K562 (cell line): Measurements from ENCODE around the gene PTPRT. TPM values are rescaled to one million over a fixed set of nuclear protein-coding genes. Genes with fewer than 3 reads are reported as not detected.

Source experiments
- ATAC-seq: fragments of 200-7000 bp; cut with Tn5 transposase; 3 replicates; pipeline ENCODE4 v1.9.1; 2020; ENCODE audit warnings: moderate library complexity
- BruUV-seq: library from RNA; stranded (reverse); fragments of 400-500 nt; replicated peaks from 2 replicates; lab custom pipeline; 2021; lab: Mats Ljungman, UMichigan
- CTCF ChIA-PET: fragments of 300-600 bp; formaldehyde crosslinking; extraction: SDS; loops from one replicate; lab custom pipeline; 2021; ENCODE audit warnings: low intra/inter-chr PET ratio; lab: Yijun Ruan, JAX
- POLR2A ChIA-PET: fragments of 300-600, 350-650 bp; sonication (Branson Sonifier 250); formaldehyde crosslinking; extraction: SDS; loops from one replicate; lab custom pipeline; 2021; ENCODE audit warnings: antibody characterized with exemption, inconsistent platforms; lab: Yijun Ruan, JAX
- DNase-seq, 4 experiments: peaks; one replicate each; pipeline versions ENCODE4 v3.0.0 to v3.0.0-alpha.2; 2011 to 2018; ENCODE audit warnings: low spot score in 3 of 4, mixed read lengths in 3 of 4; ENCODE audit errors: extremely low read depth in 1 of 4
- FAIRE-seq: peaks from 2 replicates; lab custom pipeline; 2011; peaks lifted over from hg19 to GRCh38; lab: Jason Lieb, UNC
- H2AFZ ChIP-seq: 2 replicates; pipeline ENCODE4 v1.6.0; 2011; ENCODE audit warnings: low read depth, low read length, control low read depth, inconsistent platforms
- H3K27ac ChIP-seq: fragments of 200-600 bp; 3 replicates; pipeline ENCODE4 v1.8.0; 2011; ENCODE audit warnings: low read depth, mild to moderate bottlenecking, control low read depth, inconsistent platforms, low read length, moderate library complexity, mixed read lengths; ENCODE audit errors: extremely low read depth
- H3K27me3 ChIP-seq, 2 experiments: fragments of 300-600 bp in 1 of 2; 2 replicates in 1 of 2; 3 replicates in 1 of 2; pipeline versions ENCODE4 v1.6.0 to v1.8.0; 2011; ENCODE audit warnings: inconsistent platforms in 2 of 2, low read length in 2 of 2, mild to moderate bottlenecking in 1 of 2, mixed read lengths in 1 of 2, moderate library complexity in 1 of 2; ENCODE audit not compliant: control insufficient read depth in 2 of 2, insufficient read depth in 2 of 2
- H3K36me3 ChIP-seq: fragments of 300-600 bp; 3 replicates; pipeline ENCODE4 v1.8.0; 2011; ENCODE audit warnings: mild to moderate bottlenecking, low read length, inconsistent platforms; ENCODE audit not compliant: control insufficient read depth, insufficient read depth
- H3K4me1 ChIP-seq, 2 experiments: fragments of 200-600 bp in 1 of 2; replicated peaks in 1 of 2; 2 replicates in 1 of 2; 3 replicates in 1 of 2; pipeline versions ENCODE4 v1.5.1 to v1.8.0; 2011; ENCODE audit warnings: inconsistent platforms in 2 of 2, low read length in 2 of 2, mild to moderate bottlenecking in 1 of 2, mixed read lengths in 1 of 2, moderate library complexity in 1 of 2; ENCODE audit not compliant: control insufficient read depth in 2 of 2, insufficient read depth in 2 of 2
- H3K4me2 ChIP-seq: 2 replicates; pipeline ENCODE4 v1.6.1; 2011; ENCODE audit warnings: low read length, control low read depth, inconsistent platforms, mixed read lengths; ENCODE audit not compliant: insufficient read depth
- H3K4me3 ChIP-seq: fragments of 200-600 bp; sonication (generic), shearing (Covaris generic); 2 replicates; pipeline ENCODE4 v1.5.1; 2016; ENCODE audit warnings: control low read depth, inconsistent platforms
- H3K79me2 ChIP-seq: fragments of 200-600 bp; 3 replicates; pipeline ENCODE4 v1.8.0; 2011; ENCODE audit warnings: low read length, inconsistent platforms; ENCODE audit not compliant: control insufficient read depth, insufficient read depth
- H3K9ac ChIP-seq, 2 experiments: 2 replicates each; pipeline versions ENCODE4 v1.6.0 to v1.6.1; 2011; ENCODE audit warnings: low read depth in 2 of 2, low read length in 2 of 2, control low read depth in 1 of 2, inconsistent platforms in 1 of 2, mild to moderate bottlenecking in 1 of 2, mixed read lengths in 1 of 2; ENCODE audit not compliant: insufficient read depth in 1 of 2
- H3K9me1 ChIP-seq: one replicate; pipeline ENCODE4 v1.6.0; 2011; ENCODE audit warnings: inconsistent platforms, mild to moderate bottlenecking, low read length, moderate library complexity; ENCODE audit not compliant: control insufficient read depth, insufficient read depth
- H3K9me3 ChIP-seq: replicated peaks from 2 replicates; pipeline ENCODE4 v1.5.1; 2011; ENCODE audit warnings: low read depth, low read length, inconsistent platforms; ENCODE audit not compliant: control insufficient read depth, insufficient read depth
- H4K20me1 ChIP-seq: replicated peaks from 2 replicates; pipeline ENCODE4 v1.6.1; 2011; ENCODE audit warnings: low read length, inconsistent platforms, mixed read lengths; ENCODE audit not compliant: control insufficient read depth, insufficient read depth
- ARID3B ChIP-seq: fragments of 250-450 bp; sonication (Bioruptor Pico); IDR thresholded peaks from 2 replicates; pipeline ENCODE4 v1.4.0; 2020; ENCODE audit warnings: borderline replicate concordance
- ATF1 ChIP-seq, 2 experiments: fragments of 450-650 bp in 1 of 2; IDR thresholded peaks; 2 replicates each; pipeline ENCODE4 v1.6.1; 2016; ENCODE audit warnings: missing compliant biosample characterization in 1 of 2, missing genetic modification characterization in 1 of 2
- CREM ChIP-seq: IDR thresholded peaks from 2 replicates; pipeline ENCODE4 v1.6.1; 2014; ENCODE audit warnings: antibody characterized with exemption, low read depth
- FOXJ2 ChIP-seq: fragments of 200-800 bp; sonication (Bioruptor generic); IDR thresholded peaks from 2 replicates; pipeline ENCODE4 v1.6.1; 2016; ENCODE audit warnings: missing genetic modification characterization, missing compliant biosample characterization
- GABPA ChIP-seq: fragments of 200-800 bp; sonication (Bioruptor generic); conservative IDR thresholded peaks from 2 replicates; pipeline ENCODE4 v1.6.1; 2016; ENCODE audit warnings: low read depth, missing genetic modification characterization, missing compliant biosample characterization
- GATAD2B ChIP-seq: fragments of 450-650 bp; IDR thresholded peaks from 2 replicates; pipeline ENCODE4 v1.6.1; 2017; ENCODE audit warnings: mild to moderate bottlenecking, borderline replicate concordance
- IRF1 ChIP-seq: sonication (generic); formaldehyde crosslinking; IDR thresholded peaks from 2 replicates; pipeline ENCODE4 v1.8.0; 2022; ENCODE audit warnings: missing genetic modification reagents, mild to moderate bottlenecking, borderline replicate concordance
- MCM5 ChIP-seq: fragments of 450-650 bp; IDR thresholded peaks from 2 replicates; pipeline ENCODE4 v1.6.1; 2016; ENCODE audit warnings: low read depth
- POLR2H ChIP-seq: IDR thresholded peaks from 2 replicates; pipeline ENCODE4 v1.6.1; 2016; ENCODE audit warnings: missing genetic modification characterization, low read depth, mild to moderate bottlenecking, control low read depth, missing compliant biosample characterization, moderate library complexity
- RBM39 ChIP-seq: fragments of 200-400 bp; formaldehyde crosslinking; optimal IDR thresholded peaks from 2 replicates; pipeline ENCODE3; 2018; ENCODE audit warnings: low read depth, low read length
- SUPT5H ChIP-seq: fragments of 450-650 bp; IDR thresholded peaks from 2 replicates; pipeline ENCODE4 v1.6.1; 2016
- TCF7 ChIP-seq: sonication (generic); IDR thresholded peaks from 2 replicates; pipeline ENCODE4 v1.6.1; 2016; ENCODE audit warnings: antibody characterized with exemption, borderline replicate concordance
- TSHZ1 ChIP-seq: fragments of 250-450 bp; sonication (Bioruptor Pico); IDR thresholded peaks from 2 replicates; pipeline ENCODE4 v1.4.0; 2020; ENCODE audit warnings: mild to moderate bottlenecking, moderate library complexity
- ZBTB7A ChIP-seq: IDR thresholded peaks from 2 replicates; pipeline ENCODE4 v1.6.1; 2011; ENCODE audit warnings: low read depth, mild to moderate bottlenecking, low read length, moderate library complexity, borderline replicate concordance; ENCODE audit not compliant: control insufficient read depth
- ZNF512 ChIP-seq: IDR thresholded peaks from 2 replicates; pipeline ENCODE4 v1.6.1; 2016; ENCODE audit warnings: missing genetic modification characterization, missing compliant biosample characterization
- WGBS: fragments of 100-300 bp; shearing (Covaris generic); methylation state at CpG from one replicate; pipeline ENCODE4 v1.1.6; 2016; ENCODE audit warnings: low coverage, mixed read lengths; ENCODE audit not compliant: insufficient coverage; ENCODE audit errors: missing lambda C conversion rate; 5-methylcytosine and 5-hydroxymethylcytosine counted together
- in situ Hi-C: fragments of 300-500 bp; cut with MboI; formaldehyde crosslinking; loops from 4 replicates; pipeline ENCODE4 v1.15.0; 2018; ENCODE audit warnings: inconsistent platforms, mixed read lengths
- intact Hi-C: fragments of 100-400 bp; cut with micrococcal nuclease; formaldehyde crosslinking; loops from 2 replicates; pipeline ENCODE4 v1.14.2; 2022
- polyA plus RNA-seq, 8 experiments: library from polyadenylated mRNA; depleted of rRNA in 4 of 8; stranded (reverse) in 5 of 8; unstranded in 3 of 8; fragments of >200 nt; fragmentation: Nextera tagmentation in 2 of 8; fragmentation: Illumina TruSeq in 1 of 8; extraction: Ambion mirVana in 2 of 8; extraction: Trizol in 1 of 8; gene quantifications; 2 replicates each; pipeline versions ENCODE4 v1.2.1 to v1.2.3, GENCODE V29; 2011 to 2014; ENCODE audit warnings: inconsistent platforms in 1 of 8, missing spikeins in 1 of 8
- total RNA-seq, 7 experiments: library from RNA; depleted of rRNA in 6 of 7; stranded (reverse); fragments of >200 nt in 6 of 7; fragmentation: Illumina TruSeq in 2 of 7; extraction: Trizol in 2 of 7; gene quantifications; 2 replicates each; pipeline versions ENCODE4 v1.2.1 to v1.2.3, GENCODE V29; 2011 to 2021; ENCODE audit warnings: low replicate concordance in 1 of 7

PTPRT gene
- total and polyA plus RNA-seq, 9 of the 15 experiments (the other 6 are each of a cell fraction or from before 2014, with no cell fraction given): not detected

DNA sequence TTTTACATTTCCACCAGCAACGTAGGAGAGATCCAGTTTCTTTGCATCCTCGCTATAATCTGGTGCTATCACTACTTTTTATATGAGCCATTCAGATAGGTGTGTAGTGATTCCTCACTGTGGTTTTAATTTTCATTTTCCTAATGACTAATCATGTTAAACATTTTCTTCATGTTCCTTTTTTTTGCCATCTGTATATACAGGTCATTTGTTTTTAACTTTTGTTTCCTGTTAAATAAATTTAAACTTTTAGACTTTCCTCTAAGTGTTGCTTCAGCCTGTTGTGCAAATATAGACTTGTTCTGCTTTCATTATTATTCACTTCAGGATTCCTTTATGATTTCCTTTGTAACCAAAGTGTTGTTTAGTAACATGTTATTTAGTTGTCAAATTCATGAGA is 697.4 kb downstream of the PTPRT start (continued):
- TF ChIP-seq ZNF512 (tag) (no peak), CREM (no peak), ZBTB7A (no peak), GABPA (tag) (no peak), FOXJ2 (tag) (no peak), SUPT5H (no peak)
- TF ChIP-seq, all 486 proteins: peak for 0

- ChIA-PET CTCF (no interaction called here), POLR2A (no interaction called here)
- no peaks in the 10 kb centered on the region; a peak in 1 of 5 replicates for H3K27me3 ChIP-seq
- H3K9ac ChIP-seq: no peak overlapping the region
- no peak overlapping the region for H3K4me3 ChIP-seq
- in situ Hi-C loops: no loop called here
- no peaks in the 10 kb centered on the region for H3K9me1 ChIP-seq
- H2AFZ ChIP-seq: no peak overlapping the region
- no peaks in the 10 kb centered on the region for H4K20me1 ChIP-seq
- DNase-seq: no peak
- no peak overlapping the region for H3K27ac ChIP-seq
- no peaks in the 10 kb centered on the region for H3K36me3 ChIP-seq
- WGBS: 2% methylated on average over 2 of the region's 2 CpGs
- no TSS peak for BruUV-seq
- no peaks in the 10 kb centered on the region for H3K9me3 ChIP-seq
- ATAC-seq: no peak
- H3K79me2 ChIP-seq: no peaks in the 10 kb centered on the region
- no peak for FAIRE-seq
- no peaks in the 10 kb centered on the region for H3K4me1 ChIP-seq
- H3K4me2 ChIP-seq: no peak overlapping the region
- intact Hi-C loops: no loop called here
- no peak for TF ChIP-seq TSHZ1 (CRISPR knock-in tag)
- TF ChIP-seq RBM39: no peak
- no peak for TF ChIP-seq IRF1 (CRISPR knock-in tag)
- TF ChIP-seq ARID3B: no peak
- TF ChIP-seq POLR2H (tag): no peak
- TF ChIP-seq TCF7: no peak
- no peak for TF ChIP-seq ATF1 (CRISPR knock-in tag; IDR thresholded peaks at IDR 0.05)
- no peak for TF ChIP-seq ATF1 (tag; IDR thresholded peaks at IDR 0.05)
- no peak for TF ChIP-seq MCM5
- no peak for TF ChIP-seq GATAD2B
These were observed 704.1 kb downstream of the PTPRT start for GRCh38 chr20:42485556-42485955.
